Choroid plexus epithelial cell (primary cell): ENCODE data around the gene ONECUT1.

Experiments used
- DNase-seq: peaks from one replicate; pipeline ENCODE4 v3.0.0-alpha.2; 2010; ENCODE audit warnings: low read depth
- H3K4me3 ChIP-seq: 2 replicates; pipeline ENCODE4 v1.5.1; 2011; ENCODE audit warnings: low read depth, mild to moderate bottlenecking, control low read depth, low read length, moderate library complexity
- TF ChIP-seq, protein P1 (sequence below): conservative IDR thresholded peaks from 2 replicates; pipeline ENCODE4 v1.5.1; 2011; ENCODE audit warnings: low read depth, mild to moderate bottlenecking, control low read depth, inconsistent platforms, low read length, moderate library complexity

Gene ONECUT1

GRCh38 chr15:52731004-52731403 lies 59.1 kb downstream of the ONECUT1 start:
- TF ChIP-seq, protein P1, sequence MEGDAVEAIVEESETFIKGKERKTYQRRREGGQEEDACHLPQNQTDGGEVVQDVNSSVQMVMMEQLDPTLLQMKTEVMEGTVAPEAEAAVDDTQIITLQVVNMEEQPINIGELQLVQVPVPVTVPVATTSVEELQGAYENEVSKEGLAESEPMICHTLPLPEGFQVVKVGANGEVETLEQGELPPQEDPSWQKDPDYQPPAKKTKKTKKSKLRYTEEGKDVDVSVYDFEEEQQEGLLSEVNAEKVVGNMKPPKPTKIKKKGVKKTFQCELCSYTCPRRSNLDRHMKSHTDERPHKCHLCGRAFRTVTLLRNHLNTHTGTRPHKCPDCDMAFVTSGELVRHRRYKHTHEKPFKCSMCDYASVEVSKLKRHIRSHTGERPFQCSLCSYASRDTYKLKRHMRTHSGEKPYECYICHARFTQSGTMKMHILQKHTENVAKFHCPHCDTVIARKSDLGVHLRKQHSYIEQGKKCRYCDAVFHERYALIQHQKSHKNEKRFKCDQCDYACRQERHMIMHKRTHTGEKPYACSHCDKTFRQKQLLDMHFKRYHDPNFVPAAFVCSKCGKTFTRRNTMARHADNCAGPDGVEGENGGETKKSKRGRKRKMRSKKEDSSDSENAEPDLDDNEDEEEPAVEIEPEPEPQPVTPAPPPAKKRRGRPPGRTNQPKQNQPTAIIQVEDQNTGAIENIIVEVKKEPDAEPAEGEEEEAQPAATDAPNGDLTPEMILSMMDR = no peak
- no peak for DNase-seq
- no peak overlapping the region for H3K4me3 ChIP-seq

GRCh38 chr15:52730594-52730993 lies 59.5 kb downstream of the ONECUT1 start:
- DNase-seq = no peak
- no peak overlapping the region for H3K4me3 ChIP-seq
- TF ChIP-seq, protein P1 = no peak

GRCh38 chr15:52730173-52730572 lies 60.0 kb downstream of the ONECUT1 start:
- DNase-seq = peak; percentile 56
- no peak overlapping the region for H3K4me3 ChIP-seq
- TF ChIP-seq, protein P1 = no peak

GRCh38 chr15:52728899-52729298 lies 61.2 kb downstream of the ONECUT1 start:
- TF ChIP-seq, protein P1 = no peak
- DNase-seq = peak; percentile 63
- H3K4me3 ChIP-seq = no peak overlapping the region

GRCh38 chr15:52727815-52728214 lies 62.3 kb downstream of the ONECUT1 start:
- DNase-seq = no peak
- no peak overlapping the region for H3K4me3 ChIP-seq
- TF ChIP-seq, protein P1 = no peak

GRCh38 chr15:52726195-52726594 lies 63.9 kb downstream of the ONECUT1 start:
- DNase-seq = no peak
- no peak overlapping the region for H3K4me3 ChIP-seq
- TF ChIP-seq, protein P1 = no peak

DNA sequence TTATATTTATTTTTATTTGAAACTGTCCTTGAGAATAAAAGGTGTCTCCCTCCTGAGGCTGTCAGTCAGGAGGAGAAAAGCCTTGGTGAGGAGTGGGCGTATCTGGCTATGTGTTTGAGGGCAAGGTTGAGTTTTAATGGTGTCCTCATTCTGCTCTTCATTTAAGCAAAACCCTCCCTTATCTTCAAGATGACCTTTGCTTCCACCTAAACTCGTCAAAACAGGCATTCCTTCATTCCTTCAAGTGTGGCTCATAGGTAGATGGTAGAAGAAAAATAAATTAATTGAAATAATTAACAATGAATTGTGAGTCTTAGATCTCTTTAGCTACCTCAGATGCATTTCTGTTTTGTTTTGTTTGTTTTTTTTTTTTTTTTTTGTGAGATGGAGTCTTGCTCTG lies 71.6 kb downstream of the ONECUT1 start:
- TF ChIP-seq, protein P1 = no peak
- no peak for DNase-seq
- H3K4me3 ChIP-seq = no peak overlapping the region
